K562 (cell line): Measurements from ENCODE around the gene NEU1. TPM values are rescaled to one million over a fixed set of nuclear protein-coding genes. Genes with fewer than 3 reads are reported as not detected.
A peak's percentile ranks its signal among the peaks of the same experiment; 100 is the strongest.

ENCODE experiments used
- CHD2 ChIP-seq: IDR thresholded peaks from 2 replicates; pipeline ENCODE4 v1.6.1; 2011; ENCODE audit warnings: low read depth, low read length
- FOXA3 ChIP-seq, 2 experiments: fragments of 450-650 bp in 1 of 2; sonication (generic) in 1 of 2; formaldehyde crosslinking; IDR thresholded peaks in 1 of 2; conservative IDR thresholded peaks in 1 of 2; 2 replicates each; pipeline versions ENCODE4 v1.4.0 to v1.8.0; 2020 to 2022; ENCODE audit warnings: mild to moderate bottlenecking in 2 of 2, missing genetic modification reagents in 1 of 2
- IRF2 ChIP-seq: sonication (generic); formaldehyde crosslinking; IDR thresholded peaks from 2 replicates; pipeline ENCODE4 v1.8.1; 2022; ENCODE audit warnings: mild to moderate bottlenecking, missing genetic modification reagents
- KHSRP ChIP-seq: fragments of 450-650 bp; IDR thresholded peaks from 2 replicates; pipeline ENCODE4 v1.6.1; 2017
- MAZ ChIP-seq, 2 experiments: fragments of 450-650 bp in 1 of 2; sonication (generic) in 1 of 2; formaldehyde crosslinking; IDR thresholded peaks in 1 of 2; conservative IDR thresholded peaks in 1 of 2; 2 replicates each; pipeline versions ENCODE4 v1.4.0 to v1.5.0; 2020; ENCODE audit warnings: mild to moderate bottlenecking in 1 of 2, missing genetic modification reagents in 1 of 2
- MCM3 ChIP-seq: fragments of 450-650 bp; IDR thresholded peaks from 2 replicates; pipeline ENCODE4 v1.6.1; 2016
- NCOR1 ChIP-seq: fragments of 450-650 bp; IDR thresholded peaks from 2 replicates; pipeline ENCODE4 v1.6.1; 2016; ENCODE audit warnings: mild to moderate bottlenecking, moderate library complexity
- PHF21A ChIP-seq: fragments of 450-650 bp; IDR thresholded peaks from 2 replicates; pipeline ENCODE4 v1.6.1; 2017; ENCODE audit warnings: low read depth, borderline replicate concordance
- SIN3A ChIP-seq, 2 experiments: fragments of 150-350 bp in 1 of 2; IDR thresholded peaks; 2 replicates each; pipeline ENCODE4 v1.6.1; 2011 to 2016; ENCODE audit warnings: borderline replicate concordance in 2 of 2, low read depth in 2 of 2, low read length in 2 of 2, mild to moderate bottlenecking in 2 of 2, moderate library complexity in 2 of 2; ENCODE audit not compliant: control insufficient read depth in 1 of 2
- ZBTB8A ChIP-seq: fragments of 450-650 bp; IDR thresholded peaks from 2 replicates; pipeline ENCODE4 v1.6.1; 2018; ENCODE audit warnings: mild to moderate bottlenecking, moderate library complexity; ENCODE audit not compliant: partially characterized antibody
- ZFP1 ChIP-seq: fragments of 450-650 bp; formaldehyde crosslinking; IDR thresholded peaks from 2 replicates; pipeline ENCODE4 v1.4.0; 2020; ENCODE audit warnings: mild to moderate bottlenecking, mixed read lengths
- ZNF212 ChIP-seq: fragments of 450-650 bp; formaldehyde crosslinking; IDR thresholded peaks from 2 replicates; pipeline ENCODE4 v1.4.0; 2020; ENCODE audit warnings: mild to moderate bottlenecking
- ZNF589 ChIP-seq: fragments of 200-800 bp; sonication (Bioruptor generic); IDR thresholded peaks from 2 replicates; pipeline ENCODE4 v1.6.1; 2016; ENCODE audit warnings: low read depth, missing genetic modification characterization, missing compliant biosample characterization
- polyA plus RNA-seq, 8 experiments: library from polyadenylated mRNA; depleted of rRNA in 4 of 8; stranded (reverse) in 5 of 8; unstranded in 3 of 8; fragments of >200 nt; fragmentation: Nextera tagmentation in 2 of 8; fragmentation: Illumina TruSeq in 1 of 8; extraction: Ambion mirVana in 2 of 8; extraction: Trizol in 1 of 8; gene quantifications; 2 replicates each; pipeline versions ENCODE4 v1.2.1 to v1.2.3, GENCODE V29; 2011 to 2014; ENCODE audit warnings: inconsistent platforms in 1 of 8, missing spikeins in 1 of 8
- total RNA-seq, 7 experiments: library from RNA; depleted of rRNA in 6 of 7; stranded (reverse); fragments of >200 nt in 6 of 7; fragmentation: Illumina TruSeq in 2 of 7; extraction: Trizol in 2 of 7; gene quantifications; 2 replicates each; pipeline versions ENCODE4 v1.2.1 to v1.2.3, GENCODE V29; 2011 to 2021; ENCODE audit warnings: low replicate concordance in 1 of 7
- TF ChIP-seq, protein P1 (sequence below): conservative IDR thresholded peaks from 2 replicates; pipeline ENCODE4 v1.6.1; 2011; ENCODE audit warnings: low read depth, mild to moderate bottlenecking, low read length; ENCODE audit not compliant: control insufficient read depth
- TF ChIP-seq, protein P2 (sequence below): fragments of 450-650 bp; IDR thresholded peaks from 2 replicates; pipeline ENCODE4 v1.6.1; 2017; ENCODE audit warnings: mild to moderate bottlenecking, moderate library complexity
- TF ChIP-seq, protein P3 (sequence below), 3 experiments: fragments of 200-800 bp in 1 of 3; sonication (Bioruptor generic) in 1 of 3; sonication (generic) in 1 of 3; formaldehyde crosslinking in 1 of 3; IDR thresholded peaks; 2 replicates each; pipeline versions ENCODE4 v1.6.1 to v1.8.0; 2016 to 2022; ENCODE audit warnings: mild to moderate bottlenecking in 2 of 3, missing compliant biosample characterization in 2 of 3, missing genetic modification characterization in 2 of 3, missing genetic modification reagents in 1 of 3
- TF ChIP-seq, protein P4 (sequence below): sonication (generic); formaldehyde crosslinking; IDR thresholded peaks from 2 replicates; pipeline ENCODE4 v1.8.1; 2023; ENCODE audit warnings: missing genetic modification reagents, mild to moderate bottlenecking, borderline replicate concordance

Gene NEU1
- total and polyA plus RNA-seq, 9 of the 15 experiments (the other 6 are each of a cell fraction or from before 2014, with no cell fraction given): 14.8 to 67.8 (median 51.0) TPM

DNA sequence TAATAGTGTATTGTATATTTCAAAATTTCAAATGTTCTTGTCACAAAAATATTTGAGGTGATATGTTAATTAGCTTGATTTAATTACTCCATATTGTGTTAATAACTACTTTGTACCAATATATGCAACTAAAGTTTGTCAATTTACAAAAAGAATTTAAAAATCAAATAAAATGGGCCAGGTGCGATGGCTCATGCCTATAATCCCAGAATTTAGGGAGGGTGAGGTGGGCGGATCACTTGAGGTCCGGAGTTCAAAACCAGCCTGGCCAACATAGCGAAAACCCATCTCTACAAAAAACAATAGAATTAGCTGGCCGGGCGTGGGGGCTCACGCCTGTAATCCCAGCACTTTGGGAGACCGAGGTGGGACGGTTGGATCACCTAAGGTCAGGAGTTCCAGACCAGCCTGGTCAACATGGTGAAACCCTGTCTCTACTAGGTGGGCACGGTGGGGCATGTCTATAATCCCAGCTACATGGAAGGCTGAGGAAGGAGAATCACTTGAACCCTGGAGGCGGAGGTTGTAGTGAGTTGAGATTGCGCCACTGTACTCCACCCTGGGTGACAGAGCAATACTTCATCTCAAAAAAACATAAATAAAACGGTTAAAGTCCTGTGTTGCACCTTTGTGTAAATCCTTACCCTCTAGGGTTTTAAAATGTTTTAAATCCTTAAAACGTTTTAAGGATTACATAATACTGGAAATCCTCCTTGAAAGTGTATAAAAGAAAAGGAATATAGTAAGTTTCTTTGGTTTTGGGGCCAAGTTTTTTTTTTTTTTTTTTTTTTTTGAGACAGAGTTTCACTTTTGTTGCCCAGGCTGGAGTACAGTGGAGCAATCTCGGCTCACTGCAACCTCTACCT is 31.0 kb downstream of the NEU1 start (continued):
- TF ChIP-seq, protein P1, sequence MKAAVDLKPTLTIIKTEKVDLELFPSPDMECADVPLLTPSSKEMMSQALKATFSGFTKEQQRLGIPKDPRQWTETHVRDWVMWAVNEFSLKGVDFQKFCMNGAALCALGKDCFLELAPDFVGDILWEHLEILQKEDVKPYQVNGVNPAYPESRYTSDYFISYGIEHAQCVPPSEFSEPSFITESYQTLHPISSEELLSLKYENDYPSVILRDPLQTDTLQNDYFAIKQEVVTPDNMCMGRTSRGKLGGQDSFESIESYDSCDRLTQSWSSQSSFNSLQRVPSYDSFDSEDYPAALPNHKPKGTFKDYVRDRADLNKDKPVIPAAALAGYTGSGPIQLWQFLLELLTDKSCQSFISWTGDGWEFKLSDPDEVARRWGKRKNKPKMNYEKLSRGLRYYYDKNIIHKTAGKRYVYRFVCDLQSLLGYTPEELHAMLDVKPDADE: 0 out of 2 replicates have a peak, but pooled peaks have one; percentile 19
- TF ChIP-seq, protein P2, sequence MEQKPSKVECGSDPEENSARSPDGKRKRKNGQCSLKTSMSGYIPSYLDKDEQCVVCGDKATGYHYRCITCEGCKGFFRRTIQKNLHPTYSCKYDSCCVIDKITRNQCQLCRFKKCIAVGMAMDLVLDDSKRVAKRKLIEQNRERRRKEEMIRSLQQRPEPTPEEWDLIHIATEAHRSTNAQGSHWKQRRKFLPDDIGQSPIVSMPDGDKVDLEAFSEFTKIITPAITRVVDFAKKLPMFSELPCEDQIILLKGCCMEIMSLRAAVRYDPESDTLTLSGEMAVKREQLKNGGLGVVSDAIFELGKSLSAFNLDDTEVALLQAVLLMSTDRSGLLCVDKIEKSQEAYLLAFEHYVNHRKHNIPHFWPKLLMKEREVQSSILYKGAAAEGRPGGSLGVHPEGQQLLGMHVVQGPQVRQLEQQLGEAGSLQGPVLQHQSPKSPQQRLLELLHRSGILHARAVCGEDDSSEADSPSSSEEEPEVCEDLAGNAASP: no peak
- TF ChIP-seq CHD2 (no peak; the same call in 1 of the 2 replicates), FOXA3 (CRISPR knock-in tag; conservative IDR thresholded peaks at IDR 0.05 in 1 of 2, IDR thresholded peaks at IDR 0.05 in 1 of 2) (0 out of 4 replicates have a peak, but pooled peaks of 1 of the 2 experiments have one; percentile 14), IRF2 (CRISPR knock-in tag) (no peak), PHF21A (no peak), KHSRP (no peak), ZNF589 (CRISPR knock-in tag) (peak; percentile 60; the same call in 1 of the 2 replicates), ZBTB8A (no peak), ZFP1 (no peak; the same call in 1 of the 2 replicates), MCM3 (no peak), SIN3A (IDR thresholded peaks at IDR 0.05; ENCODE audit: borderline replicate concordance in 2 of 2, control insufficient read depth in 1 of 2, low read depth in 2 of 2, low read length in 2 of 2) (no peak; a peak in 1 of 4 replicates), MAZ (CRISPR knock-in tag; conservative IDR thresholded peaks at IDR 0.05 in 1 of 2, IDR thresholded peaks at IDR 0.05 in 1 of 2) (peak; percentile 21 to 70; a peak in 2 of 4 replicates), NCOR1 (no peak), ZNF212 (CRISPR knock-in tag) (no peak)
- TF ChIP-seq, protein P3, sequence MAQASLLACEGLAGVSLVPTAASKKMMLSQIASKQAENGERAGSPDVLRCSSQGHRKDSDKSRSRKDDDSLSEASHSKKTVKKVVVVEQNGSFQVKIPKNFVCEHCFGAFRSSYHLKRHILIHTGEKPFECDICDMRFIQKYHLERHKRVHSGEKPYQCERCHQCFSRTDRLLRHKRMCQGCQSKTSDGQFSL (CRISPR knock-in tag; IDR thresholded peaks at IDR 0.05): no peak
- TF ChIP-seq, protein P3 (tag; IDR thresholded peaks at IDR 0.05): no peak; a peak in 1 of 4 replicates
- TF ChIP-seq, protein P4, sequence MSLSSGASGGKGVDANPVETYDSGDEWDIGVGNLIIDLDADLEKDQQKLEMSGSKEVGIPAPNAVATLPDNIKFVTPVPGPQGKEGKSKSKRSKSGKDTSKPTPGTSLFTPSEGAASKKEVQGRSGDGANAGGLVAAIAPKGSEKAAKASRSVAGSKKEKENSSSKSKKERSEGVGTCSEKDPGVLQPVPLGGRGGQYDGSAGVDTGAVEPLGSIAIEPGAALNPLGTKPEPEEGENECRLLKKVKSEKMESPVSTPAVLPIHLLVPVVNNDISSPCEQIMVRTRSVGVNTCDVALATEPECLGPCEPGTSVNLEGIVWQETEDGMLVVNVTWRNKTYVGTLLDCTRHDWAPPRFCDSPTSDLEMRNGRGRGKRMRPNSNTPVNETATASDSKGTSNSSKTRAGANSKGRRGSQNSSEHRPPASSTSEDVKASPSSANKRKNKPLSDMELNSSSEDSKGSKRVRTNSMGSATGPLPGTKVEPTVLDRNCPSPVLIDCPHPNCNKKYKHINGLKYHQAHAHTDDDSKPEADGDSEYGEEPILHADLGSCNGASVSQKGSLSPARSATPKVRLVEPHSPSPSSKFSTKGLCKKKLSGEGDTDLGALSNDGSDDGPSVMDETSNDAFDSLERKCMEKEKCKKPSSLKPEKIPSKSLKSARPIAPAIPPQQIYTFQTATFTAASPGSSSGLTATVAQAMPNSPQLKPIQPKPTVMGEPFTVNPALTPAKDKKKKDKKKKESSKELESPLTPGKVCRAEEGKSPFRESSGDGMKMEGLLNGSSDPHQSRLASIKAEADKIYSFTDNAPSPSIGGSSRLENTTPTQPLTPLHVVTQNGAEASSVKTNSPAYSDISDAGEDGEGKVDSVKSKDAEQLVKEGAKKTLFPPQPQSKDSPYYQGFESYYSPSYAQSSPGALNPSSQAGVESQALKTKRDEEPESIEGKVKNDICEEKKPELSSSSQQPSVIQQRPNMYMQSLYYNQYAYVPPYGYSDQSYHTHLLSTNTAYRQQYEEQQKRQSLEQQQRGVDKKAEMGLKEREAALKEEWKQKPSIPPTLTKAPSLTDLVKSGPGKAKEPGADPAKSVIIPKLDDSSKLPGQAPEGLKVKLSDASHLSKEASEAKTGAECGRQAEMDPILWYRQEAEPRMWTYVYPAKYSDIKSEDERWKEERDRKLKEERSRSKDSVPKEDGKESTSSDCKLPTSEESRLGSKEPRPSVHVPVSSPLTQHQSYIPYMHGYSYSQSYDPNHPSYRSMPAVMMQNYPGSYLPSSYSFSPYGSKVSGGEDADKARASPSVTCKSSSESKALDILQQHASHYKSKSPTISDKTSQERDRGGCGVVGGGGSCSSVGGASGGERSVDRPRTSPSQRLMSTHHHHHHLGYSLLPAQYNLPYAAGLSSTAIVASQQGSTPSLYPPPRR (CRISPR knock-in tag): no peak
